IPS DF 6.9 (cell line): ENCODE data around the gene ADCY7.

Experiments used
- DNase-seq: peaks from one replicate; pipeline ENCODE4 v3.0.0-alpha.2; 2013; ENCODE audit warnings: low read depth, low spot score
- H3K27ac ChIP-seq: one replicate; pipeline ENCODE4 v1.5.1; 2013; ENCODE audit warnings: low read length, control low read depth
- H3K27me3 ChIP-seq: 2 replicates; pipeline ENCODE4 v1.6.1; 2013; ENCODE audit warnings: mild to moderate bottlenecking, low read length; ENCODE audit not compliant: control insufficient read depth, insufficient read depth
- H3K36me3 ChIP-seq: 2 replicates; pipeline ENCODE4 v1.6.1; 2013; ENCODE audit warnings: low read length; ENCODE audit not compliant: control insufficient read depth, insufficient read depth
- H3K4me1 ChIP-seq: 2 replicates; pipeline ENCODE4 v1.6.1; 2013; ENCODE audit warnings: low read length; ENCODE audit not compliant: control insufficient read depth, insufficient read depth
- H3K4me3 ChIP-seq: 2 replicates; pipeline ENCODE4 v1.5.1; 2013; ENCODE audit warnings: mild to moderate bottlenecking, low read length
- H3K9me3 ChIP-seq: 2 replicates; pipeline ENCODE4 v1.6.1; 2013; ENCODE audit warnings: low read length, inconsistent platforms; ENCODE audit not compliant: control insufficient read depth, insufficient read depth
- WGBS: extraction: QIAGEN DNeasy Blood & Tissue Kit; methylation state at CpG from one replicate; pipeline ENCODE4 v1.1.7; 2013; ENCODE audit warnings: mixed read lengths, missing lambda C conversion rate; ENCODE audit not compliant: insufficient read length, insufficient coverage; 5-methylcytosine and 5-hydroxymethylcytosine counted together

Gene ADCY7

DNA sequence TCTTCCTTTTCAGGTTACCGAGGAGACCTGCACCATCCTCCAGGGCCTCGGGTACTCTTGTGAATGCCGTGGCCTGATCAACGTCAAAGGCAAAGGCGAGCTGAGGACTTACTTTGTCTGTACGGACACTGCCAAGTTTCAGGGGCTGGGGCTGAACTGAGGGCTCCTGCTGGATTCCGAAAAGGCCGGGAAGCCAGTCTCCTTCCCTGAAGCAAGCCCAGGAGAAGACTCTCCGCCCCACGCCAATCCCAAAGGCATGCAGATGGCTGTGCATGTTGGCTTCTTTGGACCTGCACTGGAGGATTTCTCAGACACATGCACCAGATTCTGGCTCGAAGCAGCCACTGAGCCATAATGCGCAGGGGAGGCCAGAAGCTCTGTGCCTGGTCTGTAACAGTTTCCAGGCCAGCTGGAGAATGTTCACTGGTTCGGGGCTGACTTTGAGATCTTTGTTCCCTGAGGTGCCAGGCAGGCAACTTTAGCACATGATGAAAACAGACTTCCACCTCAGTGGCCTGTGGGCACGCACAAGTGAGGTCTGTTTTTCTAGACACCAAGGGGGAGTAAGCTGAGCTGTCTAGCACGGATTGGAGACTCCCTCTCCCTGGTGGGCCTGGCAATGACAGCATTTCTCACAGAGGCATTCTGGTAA lies 49.1 kb downstream of the ADCY7 start:
- Histone ChIP-seq H3K27ac (no peak overlapping the region), H3K4me1 (no peaks in the 10 kb centered on the region), H3K4me3 (no peak overlapping the region), H3K9me3 (no peaks in the 10 kb centered on the region), H3K36me3 (peaks cover 20% of the 10 kb centered on the region), H3K27me3 (no peaks in the 10 kb centered on the region)
- DNase-seq = no peak
- WGBS = no CpG with 5 or more reads among the region's 15 CpGs

- H3K36me3 ChIP-seq = peaks cover 21% of the 10 kb centered on the region
Measured at GRCh38 chr16:50316102-50316847, 49.9 kb downstream of the ADCY7 start.

DNA sequence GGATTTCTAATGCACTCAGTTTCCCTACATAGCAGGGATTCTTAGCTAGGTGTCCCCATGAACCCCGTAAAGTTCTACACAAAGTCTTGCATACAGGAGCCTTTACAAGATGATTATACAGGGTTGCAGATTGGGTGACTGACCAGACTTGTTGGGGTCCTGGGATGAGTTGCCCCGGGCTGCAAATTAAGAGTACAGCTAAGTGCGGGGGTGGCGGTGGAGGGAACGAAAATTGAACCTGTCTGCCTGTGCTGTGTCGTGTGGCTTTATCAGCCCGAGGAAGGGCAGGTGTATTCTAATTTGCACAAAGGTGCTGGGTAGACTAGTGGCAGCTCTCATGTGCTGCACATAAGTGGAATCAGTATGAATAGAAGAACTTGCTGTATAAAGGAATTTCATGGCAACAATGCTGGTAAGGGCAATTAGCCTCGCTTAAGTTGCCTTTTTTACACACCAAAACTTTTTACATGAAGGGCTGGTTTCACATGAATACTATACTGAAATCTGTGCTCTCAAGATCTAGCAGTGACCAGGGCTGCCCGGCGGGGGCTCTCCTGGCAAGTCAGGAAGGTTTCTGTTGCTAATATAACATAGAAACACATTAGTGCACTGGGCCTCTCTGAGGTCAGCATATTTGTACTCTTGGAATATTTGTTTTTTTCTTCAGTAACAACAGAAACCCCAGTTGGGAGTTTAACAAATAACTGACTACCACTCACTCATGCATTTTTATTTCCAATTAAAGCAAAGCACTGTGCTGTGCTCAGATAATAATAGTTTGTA lies 50.7 kb downstream of the ADCY7 start:
- no peak for DNase-seq
- H3K36me3 ChIP-seq = peaks cover 21% of the 10 kb centered on the region
- no peaks in the 10 kb centered on the region for H3K27me3 ChIP-seq
- H3K4me3 ChIP-seq = no peak overlapping the region
- H3K9me3 ChIP-seq = no peaks in the 10 kb centered on the region
- WGBS = no CpG with 5 or more reads among the region's 10 CpGs
- no peak overlapping the region for H3K27ac ChIP-seq
- H3K4me1 ChIP-seq = no peaks in the 10 kb centered on the region

More at GRCh38 chr16:50316102-50316847, 49.9 kb downstream of the ADCY7 start:
- Histone ChIP-seq H3K27ac (no peak overlapping the region), H3K9me3 (no peaks in the 10 kb centered on the region), H3K27me3 (no peaks in the 10 kb centered on the region), H3K4me1 (no peaks in the 10 kb centered on the region), H3K4me3 (no peak overlapping the region)
- WGBS = no CpG with 5 or more reads among the region's 12 CpGs
- no peak for DNase-seq

DNA sequence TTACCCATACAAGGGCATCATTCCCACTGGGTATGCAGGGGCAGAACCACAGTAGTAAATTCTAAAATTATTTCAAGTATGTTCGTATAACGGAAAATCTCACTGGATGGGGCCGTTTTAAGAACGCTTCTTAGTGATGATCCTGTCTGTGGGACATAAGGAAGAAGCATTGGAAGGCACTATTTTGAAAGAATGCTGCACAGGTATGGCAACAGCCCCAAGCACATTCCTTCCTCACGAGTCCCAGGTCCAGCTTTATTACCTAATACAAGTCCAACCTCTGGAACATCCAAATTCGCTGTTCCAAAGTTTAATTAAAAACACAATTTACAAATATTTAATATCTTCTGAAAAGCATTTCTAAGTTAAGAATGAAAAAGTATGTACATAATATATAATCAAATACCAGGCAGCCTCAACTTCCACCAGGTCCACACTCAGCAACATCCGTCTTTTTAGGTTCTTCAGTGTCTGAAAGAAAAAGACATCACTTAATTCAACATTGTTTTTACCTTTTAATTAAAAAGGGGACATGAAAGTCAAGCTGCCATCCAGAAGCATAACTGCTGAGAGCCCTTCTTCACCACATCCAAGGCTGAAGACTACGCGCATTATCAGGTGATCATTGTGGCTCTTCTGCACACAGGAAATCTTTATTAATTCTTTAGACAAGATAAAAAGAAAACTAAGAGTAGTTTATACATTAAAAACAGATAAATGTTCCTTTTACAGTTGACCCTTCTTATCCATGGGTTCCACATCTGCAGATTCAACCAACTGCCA lies 52.6 kb downstream of the ADCY7 start:
- no CpG with 5 or more reads among the region's 9 CpGs for WGBS
- DNase-seq = no peak

DNA sequence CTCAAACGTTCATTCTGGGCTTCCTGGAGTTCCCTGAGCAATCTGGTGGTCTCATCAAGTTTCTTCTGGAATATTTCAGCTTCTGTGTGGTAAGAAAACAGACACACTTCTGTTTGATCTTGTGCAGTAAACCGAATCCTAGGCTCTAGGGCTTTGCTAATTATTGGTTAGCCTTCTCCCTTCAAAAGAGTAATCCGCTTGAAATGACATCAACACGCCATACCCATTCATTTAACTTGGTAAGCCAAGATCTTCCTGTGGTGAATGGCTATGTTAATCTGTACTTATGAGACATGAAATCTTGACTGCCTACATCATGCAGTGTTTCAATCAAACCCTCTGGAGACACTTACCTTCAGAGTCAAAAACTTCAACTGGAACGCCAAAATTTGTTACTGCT lies 54.0 kb downstream of the ADCY7 start:
- Histone ChIP-seq H3K4me1 (no peaks in the 10 kb centered on the region), H3K36me3 (peaks cover 24% of the 10 kb centered on the region), H3K27me3 (no peaks in the 10 kb centered on the region), H3K27ac (no peak overlapping the region), H3K4me3 (no peak overlapping the region), H3K9me3 (no peaks in the 10 kb centered on the region)
- no peak for DNase-seq
- no CpG with 5 or more reads among the region's 5 CpGs for WGBS

More for the DNA sequence above, 52.6 kb downstream of the ADCY7 start:
- no peaks in the 10 kb centered on the region for H3K9me3 ChIP-seq
- no peaks in the 10 kb centered on the region for H3K4me1 ChIP-seq
- H3K27ac ChIP-seq = no peak overlapping the region
- no peak overlapping the region for H3K4me3 ChIP-seq
- peaks cover 24% of the 10 kb centered on the region for H3K36me3 ChIP-seq
- H3K27me3 ChIP-seq = no peaks in the 10 kb centered on the region

GRCh38 chr16:50322333-50322732 lies 56.0 kb downstream of the ADCY7 start:
- Histone ChIP-seq H3K36me3 (peaks cover 22% of the 10 kb centered on the region; the same call in 1 of the 2 replicates), H3K9me3 (no peaks in the 10 kb centered on the region), H3K4me1 (no peaks in the 10 kb centered on the region), H3K27me3 (no peaks in the 10 kb centered on the region), H3K4me3 (no peak overlapping the region), H3K27ac (no peak overlapping the region)
- no CpG with 5 or more reads among the region's 1 CpG for WGBS
- DNase-seq = no peak

DNA sequence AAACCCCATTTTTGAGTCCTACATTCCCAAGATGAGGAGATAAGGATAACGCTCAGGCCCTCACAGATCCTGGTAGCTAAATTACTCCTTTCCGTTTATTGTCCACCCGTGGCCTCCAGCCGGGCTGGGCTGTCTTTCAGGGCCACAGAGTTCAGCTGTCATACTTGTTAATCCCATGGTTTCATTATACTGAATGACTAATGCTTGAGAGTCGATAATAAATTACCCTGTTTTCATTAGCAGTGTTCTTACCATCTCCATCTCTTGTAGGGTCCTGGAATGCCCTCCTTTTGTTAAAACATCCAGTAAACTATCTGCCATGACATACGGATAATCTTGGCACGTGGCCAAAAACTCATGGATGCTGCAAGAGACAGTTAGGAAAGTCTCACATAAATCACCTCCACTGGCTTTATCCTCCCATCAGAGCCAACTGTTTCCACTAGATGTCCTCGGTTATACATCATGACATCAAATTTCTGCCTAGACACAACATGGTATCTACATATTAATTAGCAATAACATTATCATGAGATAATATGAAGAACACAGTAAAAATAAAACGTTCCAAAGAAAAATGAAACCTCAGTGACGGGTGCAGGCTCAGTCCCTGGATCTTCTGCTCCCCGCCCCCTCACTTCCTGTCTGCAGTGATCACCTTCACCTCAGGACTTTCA lies 57.1 kb downstream of the ADCY7 start:
- Histone ChIP-seq H3K9me3 (no peaks in the 10 kb centered on the region), H3K27ac (no peak overlapping the region), H3K27me3 (no peaks in the 10 kb centered on the region), H3K4me1 (no peaks in the 10 kb centered on the region), H3K4me3 (no peak overlapping the region), H3K36me3 (peaks cover 23% of the 10 kb centered on the region; the same call in 1 of the 2 replicates)
- WGBS = no CpG with 5 or more reads among the region's 11 CpGs
- DNase-seq = no peak

DNA sequence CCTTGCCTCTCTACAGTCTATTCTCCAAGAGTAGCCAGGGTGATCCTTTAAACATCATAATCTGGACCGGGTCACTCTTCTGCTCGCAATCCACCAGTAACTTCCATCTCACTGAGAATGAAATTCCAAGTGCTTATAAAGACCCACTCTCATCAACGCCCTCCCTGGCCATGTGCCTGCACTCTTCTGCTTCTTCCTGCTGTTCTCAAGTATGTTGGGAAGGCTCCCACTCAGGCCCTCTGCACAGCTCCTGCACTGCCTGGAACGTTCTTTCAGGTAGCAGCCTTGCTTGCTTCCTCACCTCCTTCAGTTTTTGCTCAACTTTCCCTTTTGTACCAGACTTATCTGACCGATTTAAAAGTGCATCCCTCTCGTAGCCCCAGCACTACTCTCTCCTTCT lies 58.0 kb downstream of the ADCY7 start:
- Histone ChIP-seq H3K4me3 (no peak overlapping the region), H3K9me3 (no peaks in the 10 kb centered on the region), H3K36me3 (peaks cover 24% of the 10 kb centered on the region; the same call in 1 of the 2 replicates), H3K27ac (no peak overlapping the region), H3K27me3 (no peaks in the 10 kb centered on the region), H3K4me1 (no peaks in the 10 kb centered on the region)
- DNase-seq = no peak
- no CpG with 5 or more reads among the region's 6 CpGs for WGBS

- H3K27me3 ChIP-seq = no peaks in the 10 kb centered on the region
- H3K4me3 ChIP-seq = no peak overlapping the region
- H3K36me3 ChIP-seq = peaks cover 18% of the 10 kb centered on the region; the same call in 1 of the 2 replicates
- DNase-seq = no peak
- no CpG with 5 or more reads among the region's 5 CpGs for WGBS
- no peaks in the 10 kb centered on the region for H3K4me1 ChIP-seq
- H3K27ac ChIP-seq = no peak overlapping the region
- no peaks in the 10 kb centered on the region for H3K9me3 ChIP-seq
Measured at GRCh38 chr16:50326264-50326663, 59.9 kb downstream of the ADCY7 start.
